Measurements from ENCODE around the gene HEPACAM. TPM values are rescaled to one million over a fixed set of nuclear protein-coding genes. Genes with fewer than 3 reads are reported as not detected.
"Not testable (repeated sequence)": the region's sequence is repeated elsewhere in the genome, so short reads cannot be mapped to it uniquely, and the experiment has no call there.

Gene HEPACAM
- total RNA-seq, 4 donors from 2014 or later, result not detected

- no peak for TF ChIP-seq POLR2A (IDR thresholded peaks at IDR 0.05)
- no peak for TF ChIP-seq CTCF (IDR thresholded peaks at IDR 0.05)
- DNase-seq, result no peak
- Histone ChIP-seq H3K4me3 (no peak overlapping the region), H3K36me3 (no peaks in the 10 kb centered on the region), H3K4me1 (no peaks in the 10 kb centered on the region), H3K27me3 (no peaks in the 10 kb centered on the region), H3K27ac (no peak overlapping the region), H3K9me3 (peaks cover 0 to 3% of the 10 kb centered on the region in 2 donors)
- intact Hi-C loops (cut with DNase I; ENCODE audit: low total_unique reads), result no loop called here
These were observed 41.2 kb upstream of the HEPACAM start for GRCh38 chr11:124977006-124977405.

DNA sequence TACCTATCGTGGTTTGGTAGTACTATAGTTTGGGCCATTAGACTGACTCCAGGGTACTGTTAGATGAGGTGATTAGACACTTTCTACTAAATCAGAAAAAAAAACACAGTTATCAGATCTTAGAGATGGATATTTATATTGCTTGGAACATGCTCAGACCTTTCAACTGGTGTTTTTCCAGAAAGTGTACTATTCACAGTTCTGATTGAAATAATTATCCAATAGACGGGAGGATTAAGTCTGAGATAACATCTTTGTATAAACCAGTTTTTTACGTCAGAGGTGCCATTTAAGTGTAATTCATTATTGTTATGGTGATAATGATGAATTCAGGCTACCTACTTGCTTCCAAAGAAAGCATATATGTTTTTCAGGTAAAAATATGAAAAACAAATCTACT, 40.7 kb upstream of the HEPACAM start:
- DNase-seq, result no peak
- Histone ChIP-seq H3K27ac (no peak overlapping the region), H3K27me3 (no peaks in the 10 kb centered on the region), H3K9me3 (peaks cover 0 to 3% of the 10 kb centered on the region in 2 donors), H3K4me1 (no peaks in the 10 kb centered on the region), H3K36me3 (no peaks in the 10 kb centered on the region), H3K4me3 (no peak overlapping the region)
- TF ChIP-seq CTCF (IDR thresholded peaks at IDR 0.05), result no peak
- TF ChIP-seq POLR2A (IDR thresholded peaks at IDR 0.05), result no peak
- intact Hi-C loops (cut with DNase I; ENCODE audit: low total_unique reads), result no loop called here

GRCh38 chr11:124971810-124972209, 36.0 kb upstream of the HEPACAM start:
- Histone ChIP-seq H3K36me3 (no peaks in the 10 kb centered on the region), H3K4me1 (no peaks in the 10 kb centered on the region), H3K9me3 (no peaks in the 10 kb centered on the region), H3K4me3 (no peak overlapping the region), H3K27me3 (no peaks in the 10 kb centered on the region), H3K27ac (no peak overlapping the region)
- DNase-seq, result no peak
- intact Hi-C loops (cut with DNase I; ENCODE audit: low total_unique reads), result no loop called here
- TF ChIP-seq CTCF (IDR thresholded peaks at IDR 0.05) (no peak), POLR2A (IDR thresholded peaks at IDR 0.05) (no peak)

- Histone ChIP-seq H3K9me3 (no peaks in the 10 kb centered on the region), H3K27ac (no peak overlapping the region), H3K4me1 (no peaks in the 10 kb centered on the region), H3K4me3 (no peak overlapping the region), H3K36me3 (no peaks in the 10 kb centered on the region), H3K27me3 (no peaks in the 10 kb centered on the region)
- intact Hi-C loops (cut with DNase I; ENCODE audit: low total_unique reads), result no loop called here
- TF ChIP-seq CTCF (IDR thresholded peaks at IDR 0.05) (no peak), POLR2A (IDR thresholded peaks at IDR 0.05) (no peak)
- no peak for DNase-seq
These were observed 35.1 kb upstream of the HEPACAM start for GRCh38 chr11:124970925-124971324.

- intact Hi-C loops (cut with DNase I; ENCODE audit: low total_unique reads); H3K36me3 ChIP-seq; H3K4me3 ChIP-seq; H3K27ac ChIP-seq; H3K4me1 ChIP-seq; DNase-seq; H3K27me3 ChIP-seq; H3K9me3 ChIP-seq: not testable (repeated sequence)
These were observed 32.4 kb upstream of the HEPACAM start for GRCh38 chr11:124968197-124968596.

- Histone ChIP-seq H3K27ac (no peak overlapping the region), H3K4me3 (no peak overlapping the region), H3K36me3 (no peaks in the 10 kb centered on the region), H3K4me1 (no peaks in the 10 kb centered on the region), H3K27me3 (no peaks in the 10 kb centered on the region), H3K9me3 (no peaks in the 10 kb centered on the region)
- peak; percentile 43 to 77 (median 64) for TF ChIP-seq CTCF (IDR thresholded peaks at IDR 0.05)
- TF ChIP-seq POLR2A (IDR thresholded peaks at IDR 0.05), result no peak
- intact Hi-C loops (cut with DNase I; ENCODE audit: low total_unique reads), result no loop called here
- DNase-seq, result no peak
These were observed 26.2 kb upstream of the HEPACAM start for GRCh38 chr11:124961972-124962609.
